Endodermal cell (in vitro differentiated cells): ENCODE results near the gene RSPH3. TPM values are rescaled to one million over a fixed set of nuclear protein-coding genes. Genes with fewer than 3 reads are reported as not detected.

ENCODE experiments used
- DNase-seq: peaks from one replicate; pipeline ENCODE4 v3.0.0-alpha.2; 2017
- H3K27ac ChIP-seq: 2 replicates; pipeline ENCODE4 v1.5.1; 2013; ENCODE audit warnings: mild to moderate bottlenecking, low read depth, low read length, moderate library complexity
- H3K27me3 ChIP-seq: 2 replicates; pipeline ENCODE4 v1.6.1; 2013; ENCODE audit warnings: mild to moderate bottlenecking, low read length, moderate library complexity; ENCODE audit not compliant: insufficient read depth, control insufficient read depth, poor library complexity, severe bottlenecking
- H3K36me3 ChIP-seq: 2 replicates; pipeline ENCODE4 v1.7.0; 2013; ENCODE audit warnings: mild to moderate bottlenecking, low read length, moderate library complexity; ENCODE audit not compliant: control insufficient read depth, insufficient read depth
- H3K4me1 ChIP-seq: one replicate; pipeline ENCODE4 v1.7.0; 2013; ENCODE audit warnings: low read length; ENCODE audit not compliant: control insufficient read depth, insufficient read depth
- H3K4me3 ChIP-seq: 2 replicates; pipeline ENCODE4 v1.5.1; 2013; ENCODE audit warnings: mild to moderate bottlenecking, low read length, moderate library complexity
- H3K9ac ChIP-seq: 2 replicates; pipeline ENCODE4 v1.6.1; 2013; ENCODE audit warnings: mild to moderate bottlenecking, low read length, moderate library complexity; ENCODE audit not compliant: poor library complexity, severe bottlenecking; ENCODE audit errors: extremely low read depth
- H3K9me3 ChIP-seq: 2 replicates; pipeline ENCODE4 v1.6.1; 2013; ENCODE audit warnings: mild to moderate bottlenecking, low read length, moderate library complexity; ENCODE audit not compliant: control insufficient read depth
- H3K27ac Mint-ChIP-seq: 2 replicates; pipeline ENCODE4 v1.8.0; 2020; ENCODE audit warnings: mixed read lengths
- H3K27me3 Mint-ChIP-seq: 2 replicates; pipeline ENCODE4 v1.8.0; 2021; ENCODE audit warnings: mild to moderate bottlenecking, mixed read lengths; ENCODE audit not compliant: insufficient read depth
- H3K36me3 Mint-ChIP-seq: 2 replicates; pipeline ENCODE4 v1.8.0; 2020; ENCODE audit warnings: low read depth, mixed read lengths
- H3K4me1 Mint-ChIP-seq: 2 replicates; pipeline ENCODE4 v1.8.0; 2020; ENCODE audit warnings: mixed read lengths
- H3K4me3 Mint-ChIP-seq: 2 replicates; pipeline ENCODE4 v1.8.0; 2020; ENCODE audit warnings: mild to moderate bottlenecking, moderate library complexity, mixed read lengths
- H3K9me3 Mint-ChIP-seq: 2 replicates; pipeline ENCODE4 v1.8.0; 2020; ENCODE audit warnings: mild to moderate bottlenecking, mixed read lengths
- CTCF ChIP-seq: fragments of 200-600 bp; sonication (generic); conservative IDR thresholded peaks from 2 replicates; pipeline ENCODE4 v1.5.0; 2021; ENCODE audit warnings: antibody characterized with exemption, mild to moderate bottlenecking
- WGBS, 2 experiments: methylation state at CpG; one replicate each; pipeline versions ENCODE4 v1.1.5 to v1.1.7; 2013; ENCODE audit warnings: missing lambda C conversion rate in 2 of 2, mixed read lengths in 1 of 2; ENCODE audit not compliant: insufficient coverage in 1 of 2, insufficient read length in 1 of 2; 5-methylcytosine and 5-hydroxymethylcytosine counted together
- total RNA-seq, 2 donors: library from RNA; stranded (reverse); fragmentation: NEBNext Ultra II Directional in 1 of 2; extraction: Animal tissue kit (Norgen Biotek cat#: 25700) in 1 of 2; gene quantifications; 2 replicates in 1 of 2; 3 replicates in 1 of 2; pipeline ENCODE4 v1.2.1, GENCODE V29; 2021

RSPH3 gene
- total RNA-seq, 2 donors from 2014 or later, result 7.4 to 10.3 TPM

GRCh38 chr6:159037756-159038290 is 37.8 kb upstream of the RSPH3 start:
- Histone ChIP-seq H3K27ac (no peak overlapping the region), H3K4me3 (no peak overlapping the region), H3K36me3 (no peaks in the 10 kb centered on the region), H3K27me3 (no peaks in the 10 kb centered on the region), H3K9me3 (no peaks in the 10 kb centered on the region), H3K9ac (no peak overlapping the region), H3K4me1 (no peaks in the 10 kb centered on the region)
- WGBS, 2 experiments, result 90 to 92% methylated on average over 4 to 5 of the region's 5 CpGs
- Mint-ChIP-seq H3K4me1 (peaks cover 9% of the 10 kb centered on the region), H3K36me3 (no peaks in the 10 kb centered on the region), H3K9me3 (no peaks in the 10 kb centered on the region), H3K27ac (no peak overlapping the region), H3K4me3 (no peak overlapping the region), H3K27me3 (no peaks in the 10 kb centered on the region)
- TF ChIP-seq CTCF, result no peak
- no peak for DNase-seq

- H3K27ac Mint-ChIP-seq, result no peak overlapping the region
- no peaks in the 10 kb centered on the region for H3K9me3 Mint-ChIP-seq
- no peak overlapping the region for H3K4me3 Mint-ChIP-seq
- no peaks in the 10 kb centered on the region for H3K27me3 Mint-ChIP-seq
- no peaks in the 10 kb centered on the region for H3K27me3 ChIP-seq
- no peak overlapping the region for H3K4me3 ChIP-seq
- no peaks in the 10 kb centered on the region for H3K9me3 ChIP-seq
- no peaks in the 10 kb centered on the region for H3K4me1 ChIP-seq
- WGBS, 2 experiments, result 92 to 93% methylated on average over 11 to 14 of the region's 14 CpGs
- no peak overlapping the region for H3K27ac ChIP-seq
- TF ChIP-seq CTCF, result no peak
- H3K36me3 Mint-ChIP-seq, result no peaks in the 10 kb centered on the region
- DNase-seq, result no peak
- H3K9ac ChIP-seq, result no peak overlapping the region
- no peaks in the 10 kb centered on the region for H3K36me3 ChIP-seq
- H3K4me1 Mint-ChIP-seq, result no peaks in the 10 kb centered on the region
Measured at GRCh38 chr6:159036673-159037072, 36.7 kb upstream of the RSPH3 start.

DNA sequence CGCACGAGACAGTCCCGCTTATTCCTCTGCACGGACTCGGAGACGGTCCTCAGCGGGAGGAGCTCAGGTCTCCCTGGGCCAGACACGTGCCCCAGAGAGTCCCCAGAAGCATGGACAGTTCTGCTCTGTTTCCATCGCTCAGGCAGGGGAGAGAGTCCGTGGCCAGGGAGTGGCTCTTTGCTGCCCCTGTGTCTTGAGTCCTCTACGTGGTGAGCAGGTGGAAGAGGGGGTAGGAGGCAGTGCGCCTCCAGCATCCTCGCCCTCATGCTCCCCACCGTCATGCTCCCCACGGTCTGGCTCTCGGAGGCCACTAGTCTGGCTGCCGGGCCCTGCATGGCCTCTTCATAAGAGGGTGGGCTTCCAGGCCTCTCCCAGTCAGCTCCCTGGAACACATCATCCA is 35.9 kb upstream of the RSPH3 start:
- WGBS, 2 experiments, result 90 to 91% methylated on average over 11 to 17 of the region's 17 CpGs
- Histone ChIP-seq H3K9me3 (no peaks in the 10 kb centered on the region), H3K27me3 (no peaks in the 10 kb centered on the region), H3K27ac (no peak overlapping the region), H3K4me3 (no peak overlapping the region), H3K9ac (no peak overlapping the region), H3K4me1 (no peaks in the 10 kb centered on the region), H3K36me3 (no peaks in the 10 kb centered on the region)
- Mint-ChIP-seq H3K4me1 (no peaks in the 10 kb centered on the region), H3K27ac (no peak overlapping the region), H3K36me3 (no peaks in the 10 kb centered on the region), H3K4me3 (no peak overlapping the region), H3K27me3 (no peaks in the 10 kb centered on the region), H3K9me3 (no peaks in the 10 kb centered on the region)
- no peak for TF ChIP-seq CTCF
- DNase-seq, result no peak
